Tibial nerve (tissue), 3 donors: Measurements from ENCODE around the gene PARM1.

ENCODE experiments used
- POLR2A ChIP-seq, 2 donors: fragments of 450-650 bp; IDR thresholded peaks; one replicate each; pipeline ENCODE4 v1.6.1; 2017; ENCODE audit warnings: antibody characterized with exemption in 2 of 2, mild to moderate bottlenecking in 2 of 2, moderate library complexity in 2 of 2
- TF ChIP-seq, protein P1 (sequence below), 5 experiments: fragments of 200-600 bp in 3 of 5; fragments of 450-650 bp in 2 of 5; sonication (generic) in 3 of 5; IDR thresholded peaks; one replicate each; pipeline ENCODE4 v1.5.1; 2016 to 2019; ENCODE audit warnings: antibody characterized with exemption in 5 of 5, mild to moderate bottlenecking in 3 of 5, moderate library complexity in 2 of 5

DNA sequence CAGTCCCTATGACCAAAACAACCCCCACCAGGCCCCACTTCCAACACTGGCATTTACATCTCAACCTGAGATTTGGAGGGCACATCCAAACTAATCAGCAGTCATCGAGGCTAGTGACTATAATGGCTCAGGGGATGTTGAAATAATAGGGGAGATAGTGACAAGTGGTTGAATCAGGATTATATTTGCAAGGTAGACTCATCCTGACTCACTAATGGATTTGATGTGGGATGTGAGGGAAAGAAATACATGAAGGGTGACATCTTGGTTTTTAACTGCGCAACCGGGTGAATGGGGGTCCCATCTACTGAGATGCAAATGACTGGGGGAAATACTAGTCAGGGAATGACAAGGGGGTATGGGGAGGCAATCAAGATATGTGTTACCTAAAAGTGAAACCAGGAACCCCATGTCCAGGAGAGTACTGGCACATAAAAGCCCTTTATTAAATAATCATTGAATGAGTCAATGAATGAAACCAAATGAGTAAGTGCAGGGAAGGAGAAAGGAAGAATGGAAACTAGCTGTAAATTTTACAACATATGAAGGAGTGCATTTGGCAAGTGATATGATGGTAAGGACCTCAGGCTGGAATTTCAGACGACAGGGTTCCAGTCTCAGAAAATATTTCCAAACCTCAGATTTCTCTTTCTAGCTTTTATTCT lies 78.3 kb downstream of the PARM1 start:
- TF ChIP-seq, protein P1, sequence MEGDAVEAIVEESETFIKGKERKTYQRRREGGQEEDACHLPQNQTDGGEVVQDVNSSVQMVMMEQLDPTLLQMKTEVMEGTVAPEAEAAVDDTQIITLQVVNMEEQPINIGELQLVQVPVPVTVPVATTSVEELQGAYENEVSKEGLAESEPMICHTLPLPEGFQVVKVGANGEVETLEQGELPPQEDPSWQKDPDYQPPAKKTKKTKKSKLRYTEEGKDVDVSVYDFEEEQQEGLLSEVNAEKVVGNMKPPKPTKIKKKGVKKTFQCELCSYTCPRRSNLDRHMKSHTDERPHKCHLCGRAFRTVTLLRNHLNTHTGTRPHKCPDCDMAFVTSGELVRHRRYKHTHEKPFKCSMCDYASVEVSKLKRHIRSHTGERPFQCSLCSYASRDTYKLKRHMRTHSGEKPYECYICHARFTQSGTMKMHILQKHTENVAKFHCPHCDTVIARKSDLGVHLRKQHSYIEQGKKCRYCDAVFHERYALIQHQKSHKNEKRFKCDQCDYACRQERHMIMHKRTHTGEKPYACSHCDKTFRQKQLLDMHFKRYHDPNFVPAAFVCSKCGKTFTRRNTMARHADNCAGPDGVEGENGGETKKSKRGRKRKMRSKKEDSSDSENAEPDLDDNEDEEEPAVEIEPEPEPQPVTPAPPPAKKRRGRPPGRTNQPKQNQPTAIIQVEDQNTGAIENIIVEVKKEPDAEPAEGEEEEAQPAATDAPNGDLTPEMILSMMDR (IDR thresholded peaks at IDR 0.05), result no peak
- no peak for TF ChIP-seq POLR2A (IDR thresholded peaks at IDR 0.05)
